ENCODE results near the gene CACNA2D3. TPM values are rescaled to one million over a fixed set of nuclear protein-coding genes. Genes with fewer than 3 reads are reported as not detected.

Gene CACNA2D3
- total and polyA plus RNA-seq, 12 donors = 0.26 to 13.7 (median 2.8) TPM; not detected in 1

DNA sequence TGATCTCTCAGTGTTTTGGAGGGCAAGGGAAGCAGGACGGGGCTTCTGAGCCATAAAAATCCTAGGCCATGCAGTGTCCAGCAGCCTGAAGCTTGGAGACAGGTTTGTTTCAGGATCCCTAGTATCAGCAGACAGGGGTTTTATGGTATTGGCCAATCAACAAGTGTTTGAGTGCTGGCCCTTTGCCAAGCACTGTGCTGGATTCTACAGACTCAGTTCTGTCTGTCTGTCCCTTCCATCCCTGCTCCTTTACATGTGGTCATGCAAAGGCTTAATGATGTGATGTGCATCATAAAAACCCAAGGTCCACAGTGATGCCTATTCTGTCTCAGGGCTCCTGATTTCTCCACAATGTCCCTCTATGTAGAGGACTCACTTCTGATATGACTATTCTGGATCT lies 621.4 kb downstream of the CACNA2D3 start:
- intact Hi-C loops (cut with DNase I) = no loop called here
- no peak overlapping the region for H3K4me3 ChIP-seq
- 47 to 60% (median 60%) methylated on average over 1 of the region's 1 CpG for WGBS, 4 donors
- no peaks in the 10 kb centered on the region for H3K27me3 ChIP-seq
- no peaks in the 10 kb centered on the region for H3K9me3 ChIP-seq (replicated peaks in 1 of 3)
- no peaks in the 10 kb centered on the region for H3K4me1 ChIP-seq (replicated peaks in 1 of 2)
- H3K36me3 ChIP-seq (replicated peaks in 1 of 2) = no peaks in the 10 kb centered on the region
- no peak overlapping the region for H3K27ac ChIP-seq
- no peak for DNase-seq
- no peak for TF ChIP-seq POLR2A (IDR thresholded peaks at IDR 0.05)
- TF ChIP-seq, protein P1, sequence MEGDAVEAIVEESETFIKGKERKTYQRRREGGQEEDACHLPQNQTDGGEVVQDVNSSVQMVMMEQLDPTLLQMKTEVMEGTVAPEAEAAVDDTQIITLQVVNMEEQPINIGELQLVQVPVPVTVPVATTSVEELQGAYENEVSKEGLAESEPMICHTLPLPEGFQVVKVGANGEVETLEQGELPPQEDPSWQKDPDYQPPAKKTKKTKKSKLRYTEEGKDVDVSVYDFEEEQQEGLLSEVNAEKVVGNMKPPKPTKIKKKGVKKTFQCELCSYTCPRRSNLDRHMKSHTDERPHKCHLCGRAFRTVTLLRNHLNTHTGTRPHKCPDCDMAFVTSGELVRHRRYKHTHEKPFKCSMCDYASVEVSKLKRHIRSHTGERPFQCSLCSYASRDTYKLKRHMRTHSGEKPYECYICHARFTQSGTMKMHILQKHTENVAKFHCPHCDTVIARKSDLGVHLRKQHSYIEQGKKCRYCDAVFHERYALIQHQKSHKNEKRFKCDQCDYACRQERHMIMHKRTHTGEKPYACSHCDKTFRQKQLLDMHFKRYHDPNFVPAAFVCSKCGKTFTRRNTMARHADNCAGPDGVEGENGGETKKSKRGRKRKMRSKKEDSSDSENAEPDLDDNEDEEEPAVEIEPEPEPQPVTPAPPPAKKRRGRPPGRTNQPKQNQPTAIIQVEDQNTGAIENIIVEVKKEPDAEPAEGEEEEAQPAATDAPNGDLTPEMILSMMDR (IDR thresholded peaks at IDR 0.05) = no peak

DNA sequence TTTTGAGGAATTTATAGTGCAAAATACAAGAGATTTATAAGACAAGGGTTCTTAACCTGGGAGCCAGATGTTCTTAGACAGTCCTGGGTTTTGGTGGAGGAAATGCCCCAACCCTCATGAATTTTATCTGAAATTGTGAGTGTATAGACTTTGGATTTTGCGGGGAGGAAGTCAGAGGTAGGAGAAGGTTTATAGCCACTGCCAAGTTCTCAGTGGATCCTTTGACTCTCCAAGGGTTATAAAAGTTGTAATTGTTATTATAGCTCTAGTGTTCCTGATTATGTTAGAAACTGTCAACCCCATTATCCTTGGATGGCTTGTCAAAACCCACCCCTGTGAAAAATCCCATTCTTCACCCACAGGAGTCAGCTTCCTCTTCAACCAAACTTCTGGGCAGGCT lies 621.9 kb downstream of the CACNA2D3 start:
- TF ChIP-seq, protein P1 (IDR thresholded peaks at IDR 0.05) = no peak
- no peak for TF ChIP-seq POLR2A (IDR thresholded peaks at IDR 0.05)
- Histone ChIP-seq H3K4me3 (no peak overlapping the region), H3K27me3 (no peaks in the 10 kb centered on the region), H3K4me1 (replicated peaks in 1 of 2) (no peaks in the 10 kb centered on the region), H3K9me3 (replicated peaks in 1 of 3) (no peaks in the 10 kb centered on the region), H3K36me3 (replicated peaks in 1 of 2) (no peaks in the 10 kb centered on the region), H3K27ac (no peak overlapping the region)
- no peak for DNase-seq
- 87 to 100% (median 94%) methylated on average over 1 of the region's 1 CpG for WGBS, 4 donors
- intact Hi-C loops (cut with DNase I) = no loop called here

- 66 to 77% (median 70%) methylated on average over 4 of the region's 4 CpGs for WGBS, 4 donors
- Histone ChIP-seq H3K27ac (no peak overlapping the region), H3K27me3 (no peaks in the 10 kb centered on the region), H3K36me3 (replicated peaks in 1 of 2) (no peaks in the 10 kb centered on the region), H3K4me3 (no peak overlapping the region), H3K9me3 (replicated peaks in 1 of 3) (no peaks in the 10 kb centered on the region), H3K4me1 (replicated peaks in 1 of 2) (no peaks in the 10 kb centered on the region)
- TF ChIP-seq, protein P1 (IDR thresholded peaks at IDR 0.05) = no peak
- no peak for TF ChIP-seq POLR2A (IDR thresholded peaks at IDR 0.05)
- intact Hi-C loops (cut with DNase I) = no loop called here
- no peak for DNase-seq
These were observed 623.5 kb downstream of the CACNA2D3 start for GRCh38 chr3:54745843-54746242.

GRCh38 chr3:54746722-54747121 lies 624.4 kb downstream of the CACNA2D3 start:
- intact Hi-C loops (cut with DNase I) = no loop called here

More at GRCh38 chr3:54746722-54747121, 624.4 kb downstream of the CACNA2D3 start:
- no peak overlapping the region for H3K4me3 ChIP-seq
- no peaks in the 10 kb centered on the region for H3K36me3 ChIP-seq (replicated peaks in 1 of 2)
- WGBS, 4 donors = 47 to 81% (median 75%) methylated on average over 1 of the region's 1 CpG
- no peak for DNase-seq
- no peaks in the 10 kb centered on the region for H3K27me3 ChIP-seq
- H3K27ac ChIP-seq = no peak overlapping the region
- no peaks in the 10 kb centered on the region for H3K4me1 ChIP-seq (replicated peaks in 1 of 2)
- H3K9me3 ChIP-seq (replicated peaks in 1 of 3) = no peaks in the 10 kb centered on the region
- TF ChIP-seq, protein P1 (IDR thresholded peaks at IDR 0.05) = no peak
- no peak for TF ChIP-seq POLR2A (IDR thresholded peaks at IDR 0.05)
